ENCODE results near the gene CERS3. TPM values are rescaled to one million over a fixed set of nuclear protein-coding genes. Genes with fewer than 3 reads are reported as not detected.

The CERS3 gene
- total and polyA plus RNA-seq, 10 of the 15 experiments (the other 5 are each of a cell fraction or from before 2014, with no cell fraction given): not detected

GRCh38 chr15:100529556-100529955 is 806 bp upstream of the CERS3 start:
- H3K36me3 ChIP-seq (ENCODE audit: control insufficient read depth in 2 of 2, insufficient read depth in 2 of 2, low read length in 1 of 2): no peaks in the 10 kb centered on the region
- intact Hi-C loops (cut with micrococcal nuclease; ENCODE audit: unreplicated experiment) (no loop called here), in situ Hi-C loops (cut with MboI) (no loop called here)
- ATAC-seq (no peak), DNase-seq (ENCODE audit: low read depth, low spot score) (no peak), FAIRE-seq (no peak)
- CTCF ChIA-PET: no interaction called here
- no peak for TF ChIP-seq IRF5 (IDR thresholded peaks at IDR 0.05; ENCODE audit: borderline replicate concordance)
- no peaks in the 10 kb centered on the region for H3K9me3 ChIP-seq (replicated peaks; ENCODE audit: control insufficient read depth, insufficient read depth, low read length)
- no peak overlapping the region for H3K4me3 ChIP-seq
- RAD21 ChIA-PET (ENCODE audit: unreplicated experiment): no interaction called here
- no peaks in the 10 kb centered on the region for H3K4me1 ChIP-seq (ENCODE audit: control insufficient read depth, insufficient read depth, low read length)
- SMC1A ChIA-PET (ENCODE audit: uncharacterized antibody, unreplicated experiment): no interaction called here
- no peak overlapping the region for H3K4me2 ChIP-seq (ENCODE audit: control insufficient read depth, insufficient read depth)
- no peak overlapping the region for H3K9ac ChIP-seq (ENCODE audit: control insufficient read depth, insufficient read depth, low read length)
- 79% methylated on average over 2 of the region's 2 CpGs for WGBS (ENCODE audit: insufficient coverage, insufficient replicate concordance, low lambda C conversion rate, missing lambda C conversion rate)
- no peak overlapping the region for H2AFZ ChIP-seq (ENCODE audit: control insufficient read depth, low read depth, low read length)
- POLR2A ChIA-PET: no interaction called here
- H3K27me3 ChIP-seq (replicated peaks in 1 of 2; ENCODE audit: control insufficient read depth in 2 of 2, insufficient read depth in 2 of 2, low read length in 1 of 2): no peaks in the 10 kb centered on the region; a peak in 1 of 4 replicates
- BruUV-seq (replicated peaks): no TSS peak
- no peaks in the 10 kb centered on the region for H3K79me2 ChIP-seq (ENCODE audit: control insufficient read depth, insufficient read depth, low read length)
- H4K20me1 ChIP-seq (ENCODE audit: control insufficient read depth, insufficient read depth): no peaks in the 10 kb centered on the region
- H3K27ac ChIP-seq (ENCODE audit: control insufficient read depth, insufficient read depth): no peak overlapping the region

GRCh38 chr15:100526027-100526481 is 2.7 kb downstream of the CERS3 start:
- ChIA-PET POLR2A (no interaction called here), SMC1A (ENCODE audit: uncharacterized antibody, unreplicated experiment) (interaction anchor here (1.6 kb wide), 1 partner anchor 393 kb away, joined by 4 read pairs; no protein-coding TSS in a partner anchor), CTCF (interaction anchor here (0.7 kb wide), 1 partner anchor 122 kb away, joined by 3 read pairs; no protein-coding TSS in a partner anchor), RAD21 (ENCODE audit: unreplicated experiment) (no interaction called here)
- Histone ChIP-seq H3K4me1 (ENCODE audit: control insufficient read depth, insufficient read depth, low read length) (no peaks in the 10 kb centered on the region), H3K27ac (ENCODE audit: control insufficient read depth, insufficient read depth) (no peak overlapping the region), H3K9ac (ENCODE audit: control insufficient read depth, insufficient read depth, low read length) (no peak overlapping the region), H3K9me3 (replicated peaks; ENCODE audit: control insufficient read depth, insufficient read depth, low read length) (no peaks in the 10 kb centered on the region), H3K36me3 (ENCODE audit: control insufficient read depth in 2 of 2, insufficient read depth in 2 of 2, low read length in 1 of 2) (no peaks in the 10 kb centered on the region), H3K27me3 (replicated peaks in 1 of 2; ENCODE audit: control insufficient read depth in 2 of 2, insufficient read depth in 2 of 2, low read length in 1 of 2) (no peaks in the 10 kb centered on the region; a peak in 1 of 4 replicates), H3K4me3 (no peak overlapping the region), H3K79me2 (ENCODE audit: control insufficient read depth, insufficient read depth, low read length) (no peaks in the 10 kb centered on the region), H3K4me2 (ENCODE audit: control insufficient read depth, insufficient read depth) (no peak overlapping the region), H4K20me1 (ENCODE audit: control insufficient read depth, insufficient read depth) (no peaks in the 10 kb centered on the region), H2AFZ (ENCODE audit: control insufficient read depth, low read depth, low read length) (no peak overlapping the region)
- ATAC-seq (no peak), DNase-seq (ENCODE audit: low read depth, low spot score) (no peak), FAIRE-seq (no peak)
- in situ Hi-C loops (cut with MboI): no loop called here
- no TSS peak for BruUV-seq (replicated peaks)
- 44% methylated on average over 6 of the region's 6 CpGs for WGBS (ENCODE audit: insufficient coverage, insufficient replicate concordance, low lambda C conversion rate, missing lambda C conversion rate)
- intact Hi-C loops (cut with micrococcal nuclease; ENCODE audit: unreplicated experiment): no loop called here
- no peak for TF ChIP-seq NR2F1 (conservative IDR thresholded peaks at IDR 0.05)
- TF ChIP-seq MEF2B (IDR thresholded peaks at IDR 0.05; ENCODE audit: partially characterized antibody, poor library complexity, severe bottlenecking): no peak
- no peak for TF ChIP-seq ZBTB40 (IDR thresholded peaks at IDR 0.05; ENCODE audit: borderline replicate concordance)
- TF ChIP-seq RB1 (IDR thresholded peaks at IDR 0.05; ENCODE audit: borderline replicate concordance): no peak
- TF ChIP-seq REST (IDR thresholded peaks at IDR 0.05; ENCODE audit: low read depth, low read length): no peak
